A549 (cell line): ENCODE results near the gene ADGRL3. TPM values are rescaled to one million over a fixed set of nuclear protein-coding genes. Genes with fewer than 3 reads are reported as not detected.
"Not testable (repeated sequence)": the region's sequence is repeated elsewhere in the genome, so short reads cannot be mapped to it uniquely, and the experiment has no call there.

ENCODE experiments used
- ATAC-seq, 2 experiments: fragments of 200-7000 bp in 1 of 2; fragments of >200 bp in 1 of 2; cut with Nextera tagmentation in 1 of 2; cut with Tn5 transposase in 1 of 2; 3 replicates each; pipeline versions ENCODE4 v1.8.0 to v1.9.1; 2018 to 2020; ENCODE audit warnings: mild to moderate bottlenecking in 1 of 2, moderate library complexity in 1 of 2
- CTCF ChIA-PET: fragments of 300-600 bp; sonication (Branson Sonifier 250); formaldehyde crosslinking; extraction: SDS; loops from one replicate; lab custom pipeline; 2021; ENCODE audit warnings: antibody characterized with exemption, inconsistent platforms; lab: Yijun Ruan, JAX
- POLR2A ChIA-PET: fragments of 350-600 bp; formaldehyde crosslinking; extraction: SDS; loops from one replicate; lab custom pipeline; 2021; ENCODE audit warnings: antibody characterized with exemption, inconsistent platforms; lab: Yijun Ruan, JAX
- DNase-seq, 2 experiments: peaks; one replicate each; pipeline versions ENCODE4 v3.0.0 to v3.0.0-alpha.2; 2011 to 2016; ENCODE audit warnings: low read depth in 1 of 2, low spot score in 1 of 2
- FAIRE-seq: peaks from 2 replicates; lab custom pipeline; 2011; peaks lifted over from hg19 to GRCh38; lab: Jason Lieb, UNC
- H3K27ac ChIP-seq, 2 experiments: fragments of >200 bp; sonication (Bioruptor Twin); formaldehyde crosslinking; 3 replicates each; pipeline ENCODE4 v1.5.1; 2016 to 2017
- H3K4me1 ChIP-seq: fragments of >200 bp; sonication (Bioruptor Twin); formaldehyde crosslinking; 3 replicates; pipeline ENCODE4 v1.6.1; 2016
- H3K4me2 ChIP-seq: fragments of >200 bp; sonication (Bioruptor Twin); formaldehyde crosslinking; 3 replicates; pipeline ENCODE4 v1.6.1; 2016
- H3K4me3 ChIP-seq: fragments of >200 bp; sonication (Bioruptor Twin); formaldehyde crosslinking; 3 replicates; pipeline ENCODE4 v1.5.1; 2016
- H3K9me3 ChIP-seq: fragments of >200 bp; sonication (Bioruptor Twin); formaldehyde crosslinking; 3 replicates; pipeline ENCODE4 v1.6.1; 2016
- CBX2 ChIP-seq: fragments of 200-600 bp; sonication (generic); IDR thresholded peaks from 2 replicates; pipeline ENCODE4 v1.6.1; 2016; ENCODE audit warnings: low read depth, mild to moderate bottlenecking, borderline replicate concordance
- EHMT2 ChIP-seq: fragments of 200-600 bp; sonication (generic); IDR thresholded peaks from 2 replicates; pipeline ENCODE4 v1.6.1; 2016; ENCODE audit warnings: antibody characterized with exemption, low read depth, mild to moderate bottlenecking, moderate library complexity
- FOSB ChIP-seq: fragments of 250-450 bp; sonication (Bioruptor Pico); IDR thresholded peaks from 2 replicates; pipeline ENCODE4 v1.5.0; 2020; ENCODE audit warnings: mild to moderate bottlenecking, moderate library complexity
- FOSL2 ChIP-seq, 2 experiments: fragments of 450-650 bp in 1 of 2; fragments of >200 bp in 1 of 2; sonication (Bioruptor Twin) in 1 of 2; formaldehyde crosslinking; IDR thresholded peaks; 2 replicates each; pipeline versions ENCODE4 v1.5.0 to v1.6.1; 2016 to 2020; ENCODE audit warnings: mild to moderate bottlenecking in 1 of 2, moderate library complexity in 1 of 2
- GATA3 ChIP-seq: IDR thresholded peaks from 2 replicates; pipeline ENCODE4 v1.6.1; 2012; ENCODE audit warnings: borderline replicate concordance
- HDAC2 ChIP-seq: fragments of 200-600 bp; sonication (generic); IDR thresholded peaks from 2 replicates; pipeline ENCODE4 v1.6.1; 2016
- HEYL ChIP-seq: fragments of 250-450 bp; sonication (Bioruptor Pico); IDR thresholded peaks from 2 replicates; pipeline ENCODE4 v1.8.0; 2021; ENCODE audit warnings: mild to moderate bottlenecking, moderate library complexity
- JUN ChIP-seq, 2 experiments: fragments of >200 bp; sonication (Bioruptor Twin); formaldehyde crosslinking; IDR thresholded peaks; 2 replicates in 1 of 2; 3 replicates in 1 of 2; pipeline ENCODE4 v1.6.1; 2016 to 2017
- KDM1A ChIP-seq: fragments of 200-600 bp; sonication (generic); IDR thresholded peaks from 2 replicates; pipeline ENCODE4 v1.6.1; 2016; ENCODE audit warnings: low read depth, mild to moderate bottlenecking
- MAFK ChIP-seq: fragments of 450-650 bp; IDR thresholded peaks from 2 replicates; pipeline ENCODE4 v1.6.1; 2014; ENCODE audit not compliant: partially characterized antibody
- NFE2L2 ChIP-seq: fragments of 150-350 bp; conservative IDR thresholded peaks from 2 replicates; pipeline ENCODE4 v1.6.1; 2014; ENCODE audit warnings: low read length
- NR3C1 ChIP-seq: fragments of >200 bp; sonication (Bioruptor Twin); formaldehyde crosslinking; IDR thresholded peaks from 3 replicates; pipeline ENCODE4 v1.6.1; 2017
- PHF8 ChIP-seq: fragments of 200-600 bp; sonication (generic); IDR thresholded peaks from 2 replicates; pipeline ENCODE4 v1.6.1; 2016; ENCODE audit warnings: low read depth, mild to moderate bottlenecking, antibody characterized with exemption, moderate library complexity, borderline replicate concordance
- POLR2A ChIP-seq: IDR thresholded peaks from 2 replicates; pipeline ENCODE4 v1.6.1; 2012; ENCODE audit warnings: mild to moderate bottlenecking, low read length
- RFX5 ChIP-seq: fragments of 450-650 bp; IDR thresholded peaks from 2 replicates; pipeline ENCODE4 v1.7.1; 2014; ENCODE audit warnings: antibody characterized with exemption, mild to moderate bottlenecking, moderate library complexity
- RNF2 ChIP-seq: fragments of 200-600 bp; sonication (generic); IDR thresholded peaks from 2 replicates; pipeline ENCODE4 v1.6.1; 2016; ENCODE audit warnings: low read depth, mild to moderate bottlenecking, antibody characterized with exemption, moderate library complexity, borderline replicate concordance
- TFCP2L1 ChIP-seq: fragments of 250-450 bp; sonication (Bioruptor Pico); IDR thresholded peaks from 2 replicates; pipeline ENCODE4 v1.5.0; 2021; ENCODE audit warnings: mild to moderate bottlenecking
- TP53 ChIP-seq: fragments of 250-450 bp; sonication (Bioruptor Pico); IDR thresholded peaks from 2 replicates; pipeline ENCODE4 v1.5.0; 2021; ENCODE audit warnings: mild to moderate bottlenecking, moderate library complexity
- ZC3H11A ChIP-seq: fragments of 450-650 bp; IDR thresholded peaks from 2 replicates; pipeline ENCODE4 v1.6.1; 2014; ENCODE audit warnings: antibody characterized with exemption, mild to moderate bottlenecking
- ZFP36 ChIP-seq: fragments of 450-650 bp; IDR thresholded peaks from 2 replicates; pipeline ENCODE4 v1.6.1; 2014; ENCODE audit warnings: borderline replicate concordance; ENCODE audit not compliant: partially characterized antibody
- ZNF302 ChIP-seq: fragments of 250-450 bp; sonication (Bioruptor Pico); IDR thresholded peaks from 2 replicates; pipeline ENCODE4 v1.9.0; 2021; ENCODE audit warnings: inconsistent platforms, mild to moderate bottlenecking, moderate library complexity
- ZSCAN20 ChIP-seq: fragments of 250-450 bp; sonication (Bioruptor Pico); IDR thresholded peaks from 2 replicates; pipeline ENCODE4 v1.8.0; 2022; ENCODE audit warnings: mild to moderate bottlenecking, moderate library complexity
- WGBS: methylation state at CpG from one replicate; pipeline ENCODE4 v1.1.6; 2017; ENCODE audit errors: missing lambda C conversion rate; 5-methylcytosine and 5-hydroxymethylcytosine counted together
- polyA plus RNA-seq, 4 experiments: library from polyadenylated mRNA; depleted of rRNA in 3 of 4; stranded (reverse); fragments of >200 nt; fragmentation: RNase III in 1 of 4; extraction: RNeasy Plus Mini Kit Qiagen cat#74134 plus additional on column Dnase treatment in 1 of 4; gene quantifications; 2 replicates in 3 of 4; 3 replicates in 1 of 4; pipeline ENCODE4 v1.2.3, GENCODE V29; 2011 to 2017
- TF ChIP-seq, protein P1 (sequence below): fragments of 450-650 bp; IDR thresholded peaks from 2 replicates; pipeline ENCODE4 v1.6.1; 2014; ENCODE audit warnings: antibody characterized with exemption
- TF ChIP-seq, protein P2 (sequence below): fragments of >200 bp; sonication (Bioruptor Twin); formaldehyde crosslinking; IDR thresholded peaks from 3 replicates; pipeline ENCODE4 v1.5.1; 2016
- TF ChIP-seq, protein P3 (sequence below): fragments of 200-600 bp; sonication (generic); IDR thresholded peaks from 2 replicates; pipeline ENCODE4 v1.6.1; 2016; ENCODE audit warnings: antibody characterized with exemption, mild to moderate bottlenecking, moderate library complexity

Gene ADGRL3
- polyA plus RNA-seq, 2 of the 4 experiments (the other 2 are of a cell fraction): 0.05 to 0.12 TPM

DNA sequence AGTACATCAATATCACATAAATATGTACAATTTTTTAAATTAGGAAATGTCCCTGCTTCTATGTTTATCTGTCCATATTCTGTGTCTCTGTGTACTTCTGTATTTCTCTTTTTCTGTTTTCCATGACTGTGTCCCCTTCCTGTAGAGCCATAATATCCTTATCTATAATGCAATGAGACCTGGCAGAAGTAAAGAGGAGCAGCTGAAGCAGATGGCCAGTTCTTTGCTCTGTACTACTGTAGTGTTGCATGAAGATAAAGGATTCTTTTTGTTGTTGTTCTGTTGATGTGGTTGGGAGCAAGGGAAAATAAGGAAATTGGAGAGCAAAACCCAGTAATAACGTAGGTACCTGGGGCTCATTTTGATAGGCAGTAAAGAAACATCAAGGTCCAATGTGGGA lies 301.7 kb downstream of the ADGRL3 start:
- no peak for ATAC-seq
- Histone ChIP-seq H3K27ac (no peak overlapping the region), H3K4me2 (no peak overlapping the region), H3K4me1 (no peaks in the 10 kb centered on the region), H3K9me3 (no peaks in the 10 kb centered on the region), H3K4me3 (no peak overlapping the region)
- 17% methylated on average over 1 of the region's 1 CpG for WGBS
- POLR2A ChIA-PET: no interaction called here
- DNase-seq: no peak
- FAIRE-seq: no peak
- no peak for TF ChIP-seq ZNF302 (CRISPR knock-in tag)
- TF ChIP-seq GATA3: no peak
- TF ChIP-seq, all 56 proteins: peak for 0
- CTCF ChIA-PET: no interaction called here

DNA sequence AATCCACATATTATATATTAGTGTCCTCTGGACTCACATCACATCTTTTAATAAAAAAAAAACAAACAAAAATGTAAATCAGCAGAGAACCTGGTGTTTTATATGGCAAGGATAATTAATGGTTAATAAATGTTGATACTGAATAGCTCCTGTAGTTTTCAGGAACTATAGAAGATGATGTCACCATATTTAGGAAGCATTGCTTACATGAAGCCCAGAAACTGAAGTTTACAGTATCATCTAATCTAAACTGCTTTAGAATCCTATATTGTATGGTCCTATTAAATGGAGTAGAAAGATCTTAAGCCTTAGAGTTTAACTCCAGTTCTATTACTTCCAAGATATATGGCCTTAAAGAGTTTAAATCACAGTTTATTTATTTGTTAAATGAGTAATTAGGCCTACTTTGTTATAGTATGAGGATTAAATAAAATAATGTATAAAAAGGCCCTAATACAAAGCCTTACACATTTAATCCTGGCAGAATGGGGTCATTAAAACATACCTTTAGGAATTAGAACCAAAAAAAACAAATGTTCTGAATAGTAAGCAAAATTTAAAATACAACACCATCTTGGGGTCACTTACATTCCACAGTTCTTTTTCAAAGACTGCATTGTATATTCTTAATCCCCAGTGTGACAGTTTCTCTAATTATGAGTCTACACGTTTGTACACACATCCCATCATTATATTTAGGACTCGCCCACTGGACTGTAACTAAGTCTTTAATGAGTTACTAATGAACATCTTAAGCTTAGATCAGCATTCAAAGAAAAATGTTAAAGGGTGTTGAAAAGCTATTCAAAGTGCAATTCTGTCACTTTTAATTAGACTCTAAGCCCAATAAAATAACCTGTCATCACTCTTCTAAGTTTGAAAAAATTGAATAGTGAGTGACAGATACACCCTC lies 305.9 kb downstream of the ADGRL3 start:
- 27% methylated on average over 2 of the region's 2 CpGs for WGBS
- POLR2A ChIA-PET: no interaction called here
- no peaks in the 10 kb centered on the region for H3K4me1 ChIP-seq
- no peaks in the 10 kb centered on the region for H3K9me3 ChIP-seq
- no peak overlapping the region for H3K4me2 ChIP-seq
- FAIRE-seq (no peak), DNase-seq (no peak), ATAC-seq (no peak)
- no peak overlapping the region for H3K27ac ChIP-seq
- TF ChIP-seq POLR2A (no peak), HEYL (CRISPR knock-in tag) (no peak), HDAC2 (no peak), NFE2L2 (no peak), CBX2 (no peak), ZNF302 (CRISPR knock-in tag) (no peak), RNF2 (no peak), FOSL2 (IDR thresholded peaks at IDR 0.05) (no peak), FOSL2 (CRISPR knock-in tag; IDR thresholded peaks at IDR 0.05) (no peak), MAFK (no peak), ZFP36 (no peak)
- TF ChIP-seq, protein P1, sequence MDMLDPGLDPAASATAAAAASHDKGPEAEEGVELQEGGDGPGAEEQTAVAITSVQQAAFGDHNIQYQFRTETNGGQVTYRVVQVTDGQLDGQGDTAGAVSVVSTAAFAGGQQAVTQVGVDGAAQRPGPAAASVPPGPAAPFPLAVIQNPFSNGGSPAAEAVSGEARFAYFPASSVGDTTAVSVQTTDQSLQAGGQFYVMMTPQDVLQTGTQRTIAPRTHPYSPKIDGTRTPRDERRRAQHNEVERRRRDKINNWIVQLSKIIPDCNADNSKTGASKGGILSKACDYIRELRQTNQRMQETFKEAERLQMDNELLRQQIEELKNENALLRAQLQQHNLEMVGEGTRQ: no peak
- TF ChIP-seq, protein P2, sequence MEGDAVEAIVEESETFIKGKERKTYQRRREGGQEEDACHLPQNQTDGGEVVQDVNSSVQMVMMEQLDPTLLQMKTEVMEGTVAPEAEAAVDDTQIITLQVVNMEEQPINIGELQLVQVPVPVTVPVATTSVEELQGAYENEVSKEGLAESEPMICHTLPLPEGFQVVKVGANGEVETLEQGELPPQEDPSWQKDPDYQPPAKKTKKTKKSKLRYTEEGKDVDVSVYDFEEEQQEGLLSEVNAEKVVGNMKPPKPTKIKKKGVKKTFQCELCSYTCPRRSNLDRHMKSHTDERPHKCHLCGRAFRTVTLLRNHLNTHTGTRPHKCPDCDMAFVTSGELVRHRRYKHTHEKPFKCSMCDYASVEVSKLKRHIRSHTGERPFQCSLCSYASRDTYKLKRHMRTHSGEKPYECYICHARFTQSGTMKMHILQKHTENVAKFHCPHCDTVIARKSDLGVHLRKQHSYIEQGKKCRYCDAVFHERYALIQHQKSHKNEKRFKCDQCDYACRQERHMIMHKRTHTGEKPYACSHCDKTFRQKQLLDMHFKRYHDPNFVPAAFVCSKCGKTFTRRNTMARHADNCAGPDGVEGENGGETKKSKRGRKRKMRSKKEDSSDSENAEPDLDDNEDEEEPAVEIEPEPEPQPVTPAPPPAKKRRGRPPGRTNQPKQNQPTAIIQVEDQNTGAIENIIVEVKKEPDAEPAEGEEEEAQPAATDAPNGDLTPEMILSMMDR: no peak
- CTCF ChIA-PET: no interaction called here
- no peak overlapping the region for H3K4me3 ChIP-seq

DNA sequence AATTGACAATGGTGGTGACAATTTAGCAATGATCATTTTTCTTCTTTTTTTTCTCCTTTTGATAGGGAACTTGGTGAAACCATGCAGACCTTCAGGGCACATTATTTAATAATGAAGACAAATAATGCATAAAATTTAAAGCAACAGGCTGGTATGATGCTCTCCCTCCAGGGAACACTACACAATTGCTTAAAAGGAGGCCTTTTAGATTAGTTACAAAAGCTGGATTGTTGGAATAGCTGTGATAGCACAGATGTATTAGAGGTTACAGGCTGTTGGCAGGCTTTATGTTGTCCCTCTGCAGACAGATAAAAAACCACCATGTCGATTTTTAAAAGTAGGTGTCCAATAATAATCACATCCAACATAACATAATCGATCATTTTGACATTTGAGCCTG lies 307.0 kb downstream of the ADGRL3 start:
- Histone ChIP-seq H3K4me2 (no peak overlapping the region), H3K4me3 (no peak overlapping the region), H3K4me1 (0 out of 3 replicates have a peak, but pooled peaks cover 2% of the 10 kb centered on the region), H3K27ac (no peak overlapping the region), H3K9me3 (no peaks in the 10 kb centered on the region)
- ATAC-seq: no peak
- POLR2A ChIA-PET: no interaction called here
- no peak for FAIRE-seq
- 6% methylated on average over 2 of the region's 2 CpGs for WGBS
- TF ChIP-seq JUN (IDR thresholded peaks at IDR 0.05) (no peak), KDM1A (no peak), HDAC2 (no peak), FOSB (CRISPR knock-in tag) (no peak), RFX5 (no peak), PHF8 (no peak), TP53 (no peak), ZC3H11A (no peak), TFCP2L1 (CRISPR knock-in tag) (no peak), RNF2 (no peak), NR3C1 (no peak), ZSCAN20 (CRISPR knock-in tag) (no peak), ZNF302 (CRISPR knock-in tag) (no peak), EHMT2 (no peak), MAFK (no peak)
- TF ChIP-seq, protein P3, sequence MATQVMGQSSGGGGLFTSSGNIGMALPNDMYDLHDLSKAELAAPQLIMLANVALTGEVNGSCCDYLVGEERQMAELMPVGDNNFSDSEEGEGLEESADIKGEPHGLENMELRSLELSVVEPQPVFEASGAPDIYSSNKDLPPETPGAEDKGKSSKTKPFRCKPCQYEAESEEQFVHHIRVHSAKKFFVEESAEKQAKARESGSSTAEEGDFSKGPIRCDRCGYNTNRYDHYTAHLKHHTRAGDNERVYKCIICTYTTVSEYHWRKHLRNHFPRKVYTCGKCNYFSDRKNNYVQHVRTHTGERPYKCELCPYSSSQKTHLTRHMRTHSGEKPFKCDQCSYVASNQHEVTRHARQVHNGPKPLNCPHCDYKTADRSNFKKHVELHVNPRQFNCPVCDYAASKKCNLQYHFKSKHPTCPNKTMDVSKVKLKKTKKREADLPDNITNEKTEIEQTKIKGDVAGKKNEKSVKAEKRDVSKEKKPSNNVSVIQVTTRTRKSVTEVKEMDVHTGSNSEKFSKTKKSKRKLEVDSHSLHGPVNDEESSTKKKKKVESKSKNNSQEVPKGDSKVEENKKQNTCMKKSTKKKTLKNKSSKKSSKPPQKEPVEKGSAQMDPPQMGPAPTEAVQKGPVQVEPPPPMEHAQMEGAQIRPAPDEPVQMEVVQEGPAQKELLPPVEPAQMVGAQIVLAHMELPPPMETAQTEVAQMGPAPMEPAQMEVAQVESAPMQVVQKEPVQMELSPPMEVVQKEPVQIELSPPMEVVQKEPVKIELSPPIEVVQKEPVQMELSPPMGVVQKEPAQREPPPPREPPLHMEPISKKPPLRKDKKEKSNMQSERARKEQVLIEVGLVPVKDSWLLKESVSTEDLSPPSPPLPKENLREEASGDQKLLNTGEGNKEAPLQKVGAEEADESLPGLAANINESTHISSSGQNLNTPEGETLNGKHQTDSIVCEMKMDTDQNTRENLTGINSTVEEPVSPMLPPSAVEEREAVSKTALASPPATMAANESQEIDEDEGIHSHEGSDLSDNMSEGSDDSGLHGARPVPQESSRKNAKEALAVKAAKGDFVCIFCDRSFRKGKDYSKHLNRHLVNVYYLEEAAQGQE: no peak
- CTCF ChIA-PET: no interaction called here
- no peak for DNase-seq

DNA sequence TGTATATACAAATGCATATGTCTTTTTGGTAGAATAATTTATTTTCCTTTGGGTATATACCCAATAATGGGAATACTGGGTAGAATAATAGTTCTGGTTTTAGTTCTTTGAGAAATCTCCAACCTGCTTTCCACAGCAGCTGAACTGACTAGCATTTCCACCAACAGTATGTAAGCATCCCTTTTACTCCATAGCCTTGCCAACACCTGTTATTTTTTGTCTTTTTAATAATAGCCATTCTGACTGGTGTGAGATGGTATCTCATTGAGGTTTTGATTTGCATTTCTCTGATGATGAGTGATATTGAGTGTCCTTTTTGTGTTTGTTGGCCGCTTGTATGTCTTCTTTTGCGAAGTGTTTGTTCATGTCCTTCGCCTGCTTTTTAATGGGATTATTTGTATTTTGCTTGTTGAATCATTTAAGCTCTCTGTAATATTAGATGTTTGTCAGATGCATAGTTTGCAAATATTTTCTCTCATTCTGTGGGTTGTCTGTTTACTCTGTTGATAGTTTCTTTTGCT lies 309.7 kb downstream of the ADGRL3 start:
- FAIRE-seq, H3K4me1 ChIP-seq, H3K4me3 ChIP-seq, POLR2A ChIA-PET, H3K27ac ChIP-seq, H3K9me3 ChIP-seq, ATAC-seq, CTCF ChIA-PET, DNase-seq, H3K4me2 ChIP-seq: not testable (repeated sequence)
- 58% methylated on average over 3 of the region's 3 CpGs for WGBS
